GM12878 (cell line): ENCODE measurements around the gene PFKP. TPM values are rescaled to one million over a fixed set of nuclear protein-coding genes. Genes with fewer than 3 reads are reported as not detected.

Experiments used
- ATAC-seq: fragments of 200-7000 bp; cut with Tn5 transposase; 3 replicates; pipeline ENCODE4 v1.9.1; 2020; ENCODE audit warnings: mild to moderate bottlenecking, moderate library complexity
- BruUV-seq: library from RNA; stranded (reverse); fragments of 400-500 nt; replicated peaks from 2 replicates; lab custom pipeline; 2021; lab: Mats Ljungman, UMichigan
- CTCF ChIA-PET: fragments of 300-600 bp; sonication (Branson Sonifier 250); formaldehyde crosslinking; extraction: SDS; loops from one replicate; lab custom pipeline; 2021; ENCODE audit warnings: inconsistent platforms; lab: Yijun Ruan, JAX
- POLR2A ChIA-PET: fragments of 350-600 bp; formaldehyde crosslinking; extraction: SDS; loops from one replicate; lab custom pipeline; 2021; ENCODE audit warnings: inconsistent platforms; lab: Charles Lee
- RAD21 ChIA-PET: fragments of 300-600 bp; sonication (Branson Sonifier 250); formaldehyde crosslinking; loops from one replicate; lab custom pipeline; 2023; ENCODE audit warnings: antibody characterized with exemption; ENCODE audit not compliant: unreplicated experiment; lab: Charles Lee
- SMC1A ChIA-PET: fragments of 300-600 bp; sonication (Branson Sonifier 250); formaldehyde crosslinking; loops from one replicate; lab custom pipeline; 2023; ENCODE audit not compliant: unreplicated experiment, uncharacterized antibody; lab: Charles Lee
- DNase-seq: peaks from one replicate; pipeline ENCODE4 v3.0.0-alpha.2; 2011; ENCODE audit warnings: low read depth, low spot score
- FAIRE-seq: peaks from 3 replicates; lab custom pipeline; 2011; peaks lifted over from hg19 to GRCh38; lab: Jason Lieb, UNC
- H2AFZ ChIP-seq: 2 replicates; pipeline ENCODE4 v1.6.0; 2011; ENCODE audit warnings: low read depth, low read length, control low read depth; ENCODE audit not compliant: control insufficient read depth
- H3K27ac ChIP-seq: 2 replicates; pipeline ENCODE4 v1.5.1; 2011; ENCODE audit warnings: control low read depth; ENCODE audit not compliant: control insufficient read depth, insufficient read depth
- H3K27me3 ChIP-seq, 2 experiments: replicated peaks in 1 of 2; 2 replicates each; pipeline versions ENCODE4 v1.6.0 to v1.6.1; 2011; ENCODE audit warnings: low read length in 1 of 2; ENCODE audit not compliant: control insufficient read depth in 2 of 2, insufficient read depth in 2 of 2
- H3K36me3 ChIP-seq, 2 experiments: 2 replicates each; pipeline ENCODE4 v1.5.1; 2011; ENCODE audit warnings: low read length in 1 of 2; ENCODE audit not compliant: control insufficient read depth in 2 of 2, insufficient read depth in 2 of 2
- H3K4me1 ChIP-seq: 2 replicates; pipeline ENCODE4 v1.6.1; 2011; ENCODE audit warnings: mild to moderate bottlenecking, low read length, moderate library complexity, mixed read lengths; ENCODE audit not compliant: control insufficient read depth, insufficient read depth
- H3K4me2 ChIP-seq: 2 replicates; pipeline ENCODE4 v1.6.0; 2011; ENCODE audit warnings: control low read depth; ENCODE audit not compliant: control insufficient read depth, insufficient read depth
- H3K4me3 ChIP-seq: fragments of 200-600 bp; sonication (generic); 2 replicates; pipeline ENCODE4 v1.5.1; 2016
- H3K79me2 ChIP-seq: 2 replicates; pipeline ENCODE4 v1.6.0; 2011; ENCODE audit warnings: low read length; ENCODE audit not compliant: control insufficient read depth, insufficient read depth
- H3K9ac ChIP-seq: 2 replicates; pipeline ENCODE4 v1.8.0; 2011; ENCODE audit warnings: low read length, control low read depth, mixed read lengths; ENCODE audit not compliant: control insufficient read depth, insufficient read depth
- H3K9me3 ChIP-seq: replicated peaks from 3 replicates; pipeline ENCODE4 v1.5.1; 2011; ENCODE audit warnings: mild to moderate bottlenecking, low read length; ENCODE audit not compliant: control insufficient read depth, insufficient read depth
- H4K20me1 ChIP-seq: 2 replicates; pipeline ENCODE4 v1.6.0; 2011; ENCODE audit not compliant: control insufficient read depth, insufficient read depth
- CHD4 ChIP-seq: fragments of 200-600 bp; sonication (generic); IDR thresholded peaks from 2 replicates; pipeline ENCODE4 v1.6.1; 2016; ENCODE audit warnings: mild to moderate bottlenecking
- CREB1 ChIP-seq: IDR thresholded peaks from 2 replicates; pipeline ENCODE4 v1.6.1; 2012; ENCODE audit warnings: low read depth, mild to moderate bottlenecking, inconsistent platforms
- HCFC1 ChIP-seq: fragments of 150-350 bp; IDR thresholded peaks from 2 replicates; pipeline ENCODE4 v1.6.1; 2014; ENCODE audit warnings: low read length
- POLR2A ChIP-seq: IDR thresholded peaks from 2 replicates; pipeline ENCODE4 v1.6.1; 2011; ENCODE audit warnings: low read depth, mild to moderate bottlenecking, low read length
- ZNF24 ChIP-seq: fragments of 450-650 bp; IDR thresholded peaks from 2 replicates; pipeline ENCODE4 v1.6.1; 2017; ENCODE audit warnings: antibody characterized with exemption, mild to moderate bottlenecking
- WGBS: methylation state at CpG from one replicate; pipeline ENCODE4 v1.1.6; 2016; ENCODE audit warnings: low lambda C conversion rate; ENCODE audit not compliant: insufficient replicate concordance, insufficient coverage; ENCODE audit errors: missing lambda C conversion rate; 5-methylcytosine and 5-hydroxymethylcytosine counted together
- in situ Hi-C: fragments of 300-500 bp; cut with MboI; formaldehyde crosslinking; loops from 9 replicates; pipeline ENCODE4 v1.14.3; 2018; ENCODE audit warnings: mixed read lengths
- intact Hi-C: fragments of 100-400 bp; cut with micrococcal nuclease; formaldehyde crosslinking; loops from one replicate; pipeline ENCODE4 v1.14.2; 2022; ENCODE audit not compliant: unreplicated experiment
- polyA plus RNA-seq, 11 experiments: library from polyadenylated mRNA; depleted of rRNA in 4 of 11; unstranded in 6 of 11; stranded (reverse) in 5 of 11; fragments of >200 nt; fragmentation: Nextera tagmentation in 4 of 11; fragmentation: Illumina TruSeq in 1 of 11; extraction: Ambion mirVana in 4 of 11; extraction: Trizol in 1 of 11; gene quantifications; 1 replicate in 1 of 11; 2 replicates in 10 of 11; pipeline versions ENCODE4 v1.2.1 to v1.2.3, GENCODE V29; 2011 to 2016; ENCODE audit warnings: inconsistent platforms in 2 of 11, missing spikeins in 2 of 11, low read depth in 1 of 11
- total RNA-seq, 4 experiments: library from RNA; depleted of rRNA in 3 of 4; stranded (reverse); fragments of >200 nt in 3 of 4; fragmentation: Illumina TruSeq in 1 of 4; extraction: Trizol in 1 of 4; gene quantifications; 2 replicates each; pipeline versions ENCODE4 v1.2.1 to v1.2.3, GENCODE V29; 2013 to 2021

Gene PFKP
- total and polyA plus RNA-seq, 10 of the 15 experiments (the other 5 are each of a cell fraction or from before 2014, with no cell fraction given): 27.0 to 145 (median 95.7) TPM

GRCh38 chr10:3062502-3063186, 4.7 kb upstream of the PFKP start:
- WGBS: 38% methylated on average over 5 of the region's 6 CpGs
- intact Hi-C loops: no loop called here

DNA sequence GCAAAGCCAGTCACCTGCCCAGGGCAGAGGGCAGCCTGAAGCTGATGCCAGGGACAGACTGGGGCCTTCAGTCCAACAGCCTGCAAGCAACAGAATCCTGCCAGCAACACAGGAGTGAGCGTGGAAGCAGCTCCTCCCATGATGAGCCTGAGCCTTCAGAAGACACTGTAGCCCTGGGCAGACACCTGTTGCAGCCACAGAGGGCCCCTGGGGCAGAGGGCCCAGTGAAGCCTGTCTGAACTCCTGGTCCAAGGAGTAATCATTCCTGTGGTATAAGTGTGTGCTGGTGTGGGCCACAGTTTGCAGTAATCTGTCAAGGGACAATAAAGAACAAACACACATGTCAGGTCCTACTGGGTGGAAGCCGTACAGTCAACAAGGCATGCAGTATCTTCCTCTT, 2.9 kb upstream of the PFKP start:
- Histone ChIP-seq H3K4me1 (no peaks in the 10 kb centered on the region), H3K36me3 (no peaks in the 10 kb centered on the region)
- no peak for DNase-seq

More at GRCh38 chr10:3062502-3063186, 4.7 kb upstream of the PFKP start:
- H3K27me3 ChIP-seq: no peaks in the 10 kb centered on the region; a peak in 2 of 4 replicates
- no peak overlapping the region for H2AFZ ChIP-seq
- FAIRE-seq (no peak), ATAC-seq (no peak), DNase-seq (no peak)
- ChIA-PET CTCF (no interaction called here), POLR2A (no interaction called here), RAD21 (no interaction called here), SMC1A (no interaction called here)
- H3K4me1 ChIP-seq: no peaks in the 10 kb centered on the region
- H3K9ac ChIP-seq: no peak overlapping the region
- no peaks in the 10 kb centered on the region for H3K36me3 ChIP-seq
- no peak for TF ChIP-seq POLR2A
- TF ChIP-seq CREB1: no peak
- TF ChIP-seq ZNF24: peak; percentile 94
- no peak for TF ChIP-seq HCFC1
- no peak overlapping the region for H3K4me3 ChIP-seq
- H3K27ac ChIP-seq: no peak overlapping the region
- peaks cover 2% of the 10 kb centered on the region for H3K79me2 ChIP-seq
- in situ Hi-C loops: no loop called here
- no peaks in the 10 kb centered on the region for H4K20me1 ChIP-seq
- H3K4me2 ChIP-seq: no peak overlapping the region
- BruUV-seq: no TSS peak
- H3K9me3 ChIP-seq: no peaks in the 10 kb centered on the region

More for the DNA sequence above, 2.9 kb upstream of the PFKP start:
- TF ChIP-seq CHD4: no peak
- H2AFZ ChIP-seq: no peak overlapping the region
- H3K4me2 ChIP-seq: no peak overlapping the region
- H4K20me1 ChIP-seq: no peaks in the 10 kb centered on the region
- no peak overlapping the region for H3K9ac ChIP-seq
- CTCF ChIA-PET: no interaction called here
- no peaks in the 10 kb centered on the region for H3K9me3 ChIP-seq
- no TSS peak for BruUV-seq
- no peak for FAIRE-seq
- H3K79me2 ChIP-seq: peaks cover 20% of the 10 kb centered on the region
- WGBS: 54% methylated on average over 2 of the region's 2 CpGs
- POLR2A ChIA-PET: no interaction called here
- no peak overlapping the region for H3K27ac ChIP-seq
- intact Hi-C loops (no loop called here), in situ Hi-C loops (no loop called here)
- RAD21 ChIA-PET: no interaction called here
- H3K27me3 ChIP-seq: no peaks in the 10 kb centered on the region; a peak in 2 of 4 replicates
- peak; percentile 3; the same call in 1 of the 3 replicates for ATAC-seq
- H3K4me3 ChIP-seq: no peak overlapping the region
- SMC1A ChIA-PET: interaction anchor here (1.1 kb wide), 1 partner anchor 20 kb away, joined by 3 read pairs; no protein-coding TSS in a partner anchor
